ENCODE results near the gene NKPD1. TPM values are rescaled to one million over a fixed set of nuclear protein-coding genes. Genes with fewer than 3 reads are reported as not detected.

The NKPD1 gene
- total RNA-seq, 4 donors from 2014 or later, result 0.44 to 1.3 (median 0.68) TPM

- WGBS, 2 donors, result 86 to 94% methylated on average over 3 to 13 of the region's 13 CpGs
- DNase-seq, result no peak
- TF ChIP-seq CTCF (IDR thresholded peaks at IDR 0.05), result no peak
- no peak overlapping the region for H3K27ac ChIP-seq
- no peaks in the 10 kb centered on the region for H3K36me3 ChIP-seq
- no peaks in the 10 kb centered on the region for H3K9me3 ChIP-seq
- intact Hi-C loops (cut with DNase I), result no loop called here
- no peak overlapping the region for H3K4me3 ChIP-seq (replicated peaks in 1 of 3)
- H3K27me3 ChIP-seq, result no peaks in the 10 kb centered on the region
- peaks cover 12 to 31% of the 10 kb centered on the region in 2 donors for H3K4me1 ChIP-seq
Measured at GRCh38 chr19:45130236-45130635, 30.5 kb downstream of the NKPD1 start.

GRCh38 chr19:45128806-45129205, 32.0 kb downstream of the NKPD1 start:
- intact Hi-C loops (cut with DNase I), result no loop called here
- no peak for DNase-seq
- Histone ChIP-seq H3K9me3 (no peaks in the 10 kb centered on the region), H3K36me3 (no peaks in the 10 kb centered on the region), H3K27me3 (no peaks in the 10 kb centered on the region), H3K4me3 (replicated peaks in 1 of 3) (no peak overlapping the region), H3K27ac (no peak overlapping the region), H3K4me1 (peaks cover 2 to 29% of the 10 kb centered on the region in 2 donors)
- 95% methylated on average over 5 of the region's 5 CpGs for WGBS, 2 donors
- TF ChIP-seq CTCF (IDR thresholded peaks at IDR 0.05) (no peak), POLR2A (IDR thresholded peaks at IDR 0.05) (no peak)

- Histone ChIP-seq H3K27ac (no peak overlapping the region), H3K4me3 (replicated peaks in 1 of 3) (no peak overlapping the region), H3K27me3 (no peaks in the 10 kb centered on the region), H3K9me3 (no peaks in the 10 kb centered on the region), H3K4me1 (peaks cover 7 to 29% of the 10 kb centered on the region in 2 donors), H3K36me3 (no peaks in the 10 kb centered on the region)
- 94 to 98% methylated on average over 5 of the region's 5 CpGs for WGBS, 2 donors
- intact Hi-C loops (cut with DNase I), result no loop called here
- no peak for DNase-seq
- no peak for TF ChIP-seq CTCF (IDR thresholded peaks at IDR 0.05)
- TF ChIP-seq POLR2A (IDR thresholded peaks at IDR 0.05), result no peak
Measured at GRCh38 chr19:45128146-45128545, 32.6 kb downstream of the NKPD1 start.

- no peak overlapping the region for H3K4me3 ChIP-seq (replicated peaks in 1 of 3)
- TF ChIP-seq POLR2A (IDR thresholded peaks at IDR 0.05), result no peak
- TF ChIP-seq CTCF (IDR thresholded peaks at IDR 0.05), result no peak
- H3K27ac ChIP-seq, result no peak overlapping the region
- H3K4me1 ChIP-seq, result peaks cover 8 to 36% of the 10 kb centered on the region in 2 donors
- H3K9me3 ChIP-seq, result no peaks in the 10 kb centered on the region
- intact Hi-C loops (cut with DNase I), result no loop called here
- H3K27me3 ChIP-seq, result no peaks in the 10 kb centered on the region
- no peaks in the 10 kb centered on the region for H3K36me3 ChIP-seq
- WGBS, 2 donors, result 94% methylated on average over 7 of the region's 7 CpGs
- no peak for DNase-seq
Measured at GRCh38 chr19:45126654-45127053, 34.1 kb downstream of the NKPD1 start.

GRCh38 chr19:45125975-45126493, 34.7 kb downstream of the NKPD1 start:
- Histone ChIP-seq H3K4me1 (peaks cover 8 to 36% of the 10 kb centered on the region in 2 donors), H3K4me3 (replicated peaks in 1 of 3) (no peak overlapping the region), H3K9me3 (no peaks in the 10 kb centered on the region), H3K27me3 (no peaks in the 10 kb centered on the region), H3K36me3 (no peaks in the 10 kb centered on the region), H3K27ac (no peak overlapping the region)
- 57 to 71% methylated on average over 10 to 11 of the region's 12 CpGs for WGBS, 2 donors
- DNase-seq, result peak; percentile 63 to 68
- TF ChIP-seq CTCF (IDR thresholded peaks at IDR 0.05) (peak in 4 of 6 experiments; percentile 35 to 64 (median 56)), POLR2A (IDR thresholded peaks at IDR 0.05) (no peak)
- intact Hi-C loops (cut with DNase I), result no loop called here
